ENCODE results near the gene CREG2.

DNA sequence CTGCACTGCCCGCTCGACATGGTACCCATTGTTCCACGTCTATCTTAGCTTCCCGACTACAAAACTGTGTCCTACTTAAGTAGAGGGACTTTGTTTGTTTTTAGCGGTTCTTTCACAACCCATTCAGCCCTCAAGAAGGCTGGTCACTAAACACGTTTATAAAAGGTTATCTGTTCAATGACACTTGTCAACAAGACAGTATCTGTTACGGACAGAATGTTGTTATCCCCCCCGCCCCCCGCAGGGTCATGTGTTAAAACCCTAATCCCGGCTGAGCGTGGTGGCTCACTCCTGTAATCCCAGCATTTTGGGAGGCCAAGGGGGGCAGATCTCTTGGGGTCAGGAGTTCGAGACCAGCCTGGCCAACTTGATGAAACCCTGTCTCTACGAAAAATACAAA is 40.4 kb upstream of the CREG2 start:
- TF ChIP-seq, protein P1, sequence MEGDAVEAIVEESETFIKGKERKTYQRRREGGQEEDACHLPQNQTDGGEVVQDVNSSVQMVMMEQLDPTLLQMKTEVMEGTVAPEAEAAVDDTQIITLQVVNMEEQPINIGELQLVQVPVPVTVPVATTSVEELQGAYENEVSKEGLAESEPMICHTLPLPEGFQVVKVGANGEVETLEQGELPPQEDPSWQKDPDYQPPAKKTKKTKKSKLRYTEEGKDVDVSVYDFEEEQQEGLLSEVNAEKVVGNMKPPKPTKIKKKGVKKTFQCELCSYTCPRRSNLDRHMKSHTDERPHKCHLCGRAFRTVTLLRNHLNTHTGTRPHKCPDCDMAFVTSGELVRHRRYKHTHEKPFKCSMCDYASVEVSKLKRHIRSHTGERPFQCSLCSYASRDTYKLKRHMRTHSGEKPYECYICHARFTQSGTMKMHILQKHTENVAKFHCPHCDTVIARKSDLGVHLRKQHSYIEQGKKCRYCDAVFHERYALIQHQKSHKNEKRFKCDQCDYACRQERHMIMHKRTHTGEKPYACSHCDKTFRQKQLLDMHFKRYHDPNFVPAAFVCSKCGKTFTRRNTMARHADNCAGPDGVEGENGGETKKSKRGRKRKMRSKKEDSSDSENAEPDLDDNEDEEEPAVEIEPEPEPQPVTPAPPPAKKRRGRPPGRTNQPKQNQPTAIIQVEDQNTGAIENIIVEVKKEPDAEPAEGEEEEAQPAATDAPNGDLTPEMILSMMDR (IDR thresholded peaks at IDR 0.05; ENCODE audit: low read depth, low read length) = no peak
- no peak for TF ChIP-seq EZH2phosphoT487 (IDR thresholded peaks at IDR 0.05; ENCODE audit: low read depth)
